ENCODE data around the gene NFATC2IP. TPM values are rescaled to one million over a fixed set of nuclear protein-coding genes. Genes with fewer than 3 reads are reported as not detected.

The NFATC2IP gene
- polyA plus RNA-seq (ENCODE audit: insufficient read length) = 91.1 TPM
- long read RNA-seq, donor 1, full-length matches to known transcripts = 6 of 6 reads
- long read RNA-seq, donor 1, partial matches to known transcripts = 0 of 6 reads
- long read RNA-seq, donor 1, other reads (novel, unspliced or antisense) = 0 of 6 reads
- long read RNA-seq, donor 2, full-length matches to known transcripts = 7 of 14 reads
- long read RNA-seq, donor 2, partial matches to known transcripts = 7 of 14 reads
- long read RNA-seq, donor 2, other reads (novel, unspliced or antisense) = 0 of 14 reads
- long read RNA-seq, donor 3, full-length matches to known transcripts = 5 of 12 reads
- long read RNA-seq, donor 3, partial matches to known transcripts = 7 of 12 reads
- long read RNA-seq, donor 3, other reads (novel, unspliced or antisense) = 0 of 12 reads
- long read RNA-seq, donor 4 = 0 reads
- long read RNA-seq, donor 5, full-length matches to known transcripts = 9 of 9 reads
- long read RNA-seq, donor 5, partial matches to known transcripts = 0 of 9 reads
- long read RNA-seq, donor 5, other reads (novel, unspliced or antisense) = 0 of 9 reads
- long read RNA-seq, donor 6, full-length matches to known transcripts = 10 of 10 reads
- long read RNA-seq, donor 6, partial matches to known transcripts = 0 of 10 reads
- long read RNA-seq, donor 6, other reads (novel, unspliced or antisense) = 0 of 10 reads
- long read RNA-seq, donor 7, full-length matches to known transcripts = 9 of 9 reads
- long read RNA-seq, donor 7, partial matches to known transcripts = 0 of 9 reads
- long read RNA-seq, donor 7, other reads (novel, unspliced or antisense) = 0 of 9 reads
- long read RNA-seq, donor 8 = 0 reads

GRCh38 chr16:28950648-28951409 is at the start of gene NFATC2IP:
TSS of gene NFATC2IP (plus strand) at chr16:28950937. CDS start at chr16:28951012, 75 bp downstream.
- DNase-seq = peak; percentile 99

GRCh38 chr16:28901862-28902261 is 48.9 kb upstream of the NFATC2IP start:
- no peak for DNase-seq

- DNase-seq = no peak
Measured at GRCh38 chr16:28902909-28903308, 47.8 kb upstream of the NFATC2IP start.

- no peak for DNase-seq
Measured at GRCh38 chr16:28903344-28904042, 47.2 kb upstream of the NFATC2IP start.

- DNase-seq = no peak
Measured at GRCh38 chr16:28904363-28904762, 46.4 kb upstream of the NFATC2IP start.

GRCh38 chr16:28904828-28905227 is 45.9 kb upstream of the NFATC2IP start:
- DNase-seq = no peak

- DNase-seq = no peak
Measured at GRCh38 chr16:28905229-28905754, 45.4 kb upstream of the NFATC2IP start.

- no peak for DNase-seq
Measured at GRCh38 chr16:28905800-28906372, 44.9 kb upstream of the NFATC2IP start.

GRCh38 chr16:28910086-28911031 is 40.4 kb upstream of the NFATC2IP start:
- DNase-seq = no peak

- DNase-seq = no peak
Measured at GRCh38 chr16:28912558-28912957, 38.2 kb upstream of the NFATC2IP start.

- DNase-seq = no peak
Measured at GRCh38 chr16:28913946-28914724, 36.6 kb upstream of the NFATC2IP start.

- DNase-seq = no peak
Measured at GRCh38 chr16:28915181-28915580, 35.6 kb upstream of the NFATC2IP start.

- DNase-seq = no peak
Measured at GRCh38 chr16:28917095-28917494, 33.6 kb upstream of the NFATC2IP start.

GRCh38 chr16:28918698-28919097 is 32.0 kb upstream of the NFATC2IP start:
- DNase-seq = no peak

- no peak for DNase-seq
Measured at GRCh38 chr16:28923231-28923587, 27.5 kb upstream of the NFATC2IP start.

- DNase-seq = no peak
Measured at GRCh38 chr16:28923652-28924398, 26.9 kb upstream of the NFATC2IP start.

- no peak for DNase-seq
Measured at GRCh38 chr16:28924399-28924761, 26.4 kb upstream of the NFATC2IP start.

GRCh38 chr16:28924762-28925385 is 25.9 kb upstream of the NFATC2IP start, which contains the start of gene RABEP2:
TSS of gene RABEP2 (minus strand) at chr16:28925238. CDS start at chr16:28925163, 75 bp downstream.
- DNase-seq = peak; percentile 89
